Ascending aorta (tissue), 2 donors: Measurements from ENCODE around the gene KIF1A. TPM values are rescaled to one million over a fixed set of nuclear protein-coding genes. Genes with fewer than 3 reads are reported as not detected.

Experiments
- DNase-seq, 2 donors: peaks; one replicate each; pipeline ENCODE4 v3.0.0-alpha.2; 2019; ENCODE audit warnings: low spot score in 2 of 2
- H3K27ac ChIP-seq, 2 donors: fragments of 200-600 bp; sonication (generic); one replicate each; pipeline ENCODE4 v1.5.1; 2016 to 2017; ENCODE audit warnings: mild to moderate bottlenecking in 1 of 2
- H3K27me3 ChIP-seq: fragments of 200-600 bp; sonication (generic); one replicate; pipeline ENCODE4 v1.5.1; 2017
- H3K36me3 ChIP-seq, 2 donors: fragments of 200-600 bp; sonication (generic); one replicate each; pipeline ENCODE4 v1.5.1; 2016
- H3K4me1 ChIP-seq, 2 donors: fragments of 200-600 bp; sonication (generic); one replicate each; pipeline ENCODE4 v1.5.1; 2016 to 2017; ENCODE audit warnings: mild to moderate bottlenecking in 1 of 2
- H3K4me3 ChIP-seq, 2 donors: fragments of 200-600 bp; sonication (generic); one replicate each; pipeline ENCODE4 v1.5.1; 2016 to 2017; ENCODE audit warnings: mild to moderate bottlenecking in 1 of 2
- H3K9me3 ChIP-seq, 2 donors: fragments of 200-600 bp; sonication (generic); one replicate each; pipeline ENCODE4 v1.5.1; 2016
- CTCF ChIP-seq, 3 experiments: fragments of 200-600 bp in 2 of 3; fragments of 450-650 bp in 1 of 3; sonication (generic) in 2 of 3; IDR thresholded peaks; one replicate each; pipeline ENCODE4 v1.5.1; 2016 to 2019; ENCODE audit warnings: antibody characterized with exemption in 3 of 3, mild to moderate bottlenecking in 1 of 3, moderate library complexity in 1 of 3
- intact Hi-C: fragments of 100-400 bp; cut with DNase I; formaldehyde crosslinking; loops from one replicate; pipeline ENCODE4 v1.15.1; 2023
- total RNA-seq: library from RNA; depleted of rRNA; stranded (reverse); fragments of >200 nt; gene quantifications from one replicate; pipeline ENCODE4 v1.1.0, GENCODE V29; 2016

KIF1A gene
- total RNA-seq, 1 donor from 2014 or later, result 0.11 TPM

- H3K27ac ChIP-seq, result no peak overlapping the region
- no peaks in the 10 kb centered on the region for H3K9me3 ChIP-seq
- TF ChIP-seq CTCF (IDR thresholded peaks at IDR 0.05), result no peak
- DNase-seq, result no peak
- H3K4me1 ChIP-seq, result no peaks in the 10 kb centered on the region
- H3K27me3 ChIP-seq, result no peaks in the 10 kb centered on the region
- intact Hi-C loops, result no loop called here
- no peak overlapping the region for H3K4me3 ChIP-seq
- no peaks in the 10 kb centered on the region for H3K36me3 ChIP-seq
Measured at GRCh38 chr2:240786871-240787311, 33.1 kb downstream of the KIF1A start.

- DNase-seq, result no peak
- H3K36me3 ChIP-seq, result no peaks in the 10 kb centered on the region
- no peak overlapping the region for H3K27ac ChIP-seq
- no peak overlapping the region for H3K4me3 ChIP-seq
- TF ChIP-seq CTCF (IDR thresholded peaks at IDR 0.05), result no peak
- H3K9me3 ChIP-seq, result no peaks in the 10 kb centered on the region
- no peaks in the 10 kb centered on the region for H3K4me1 ChIP-seq
- H3K27me3 ChIP-seq, result no peaks in the 10 kb centered on the region
- intact Hi-C loops, result no loop called here
Measured at GRCh38 chr2:240786355-240786841, 33.6 kb downstream of the KIF1A start.

GRCh38 chr2:240785424-240786335, 34.3 kb downstream of the KIF1A start:
- no peak for DNase-seq
- H3K36me3 ChIP-seq, result no peaks in the 10 kb centered on the region
- no peak overlapping the region for H3K27ac ChIP-seq
- no peak for TF ChIP-seq CTCF (IDR thresholded peaks at IDR 0.05)
- H3K4me1 ChIP-seq, result no peaks in the 10 kb centered on the region
- no peaks in the 10 kb centered on the region for H3K27me3 ChIP-seq
- H3K9me3 ChIP-seq, result no peaks in the 10 kb centered on the region
- H3K4me3 ChIP-seq, result no peak overlapping the region
- intact Hi-C loops, result no loop called here

GRCh38 chr2:240784629-240785423, 35.2 kb downstream of the KIF1A start:
- H3K9me3 ChIP-seq, result no peaks in the 10 kb centered on the region
- H3K27me3 ChIP-seq, result no peaks in the 10 kb centered on the region
- H3K4me3 ChIP-seq, result no peak overlapping the region
- H3K27ac ChIP-seq, result no peak overlapping the region
- DNase-seq, result no peak
- intact Hi-C loops, result no loop called here
- no peaks in the 10 kb centered on the region for H3K36me3 ChIP-seq
- H3K4me1 ChIP-seq, result no peaks in the 10 kb centered on the region
- TF ChIP-seq CTCF (IDR thresholded peaks at IDR 0.05), result no peak

- DNase-seq, result no peak
- Histone ChIP-seq H3K36me3 (no peaks in the 10 kb centered on the region), H3K27me3 (no peaks in the 10 kb centered on the region), H3K4me3 (no peak overlapping the region), H3K4me1 (no peaks in the 10 kb centered on the region), H3K9me3 (no peaks in the 10 kb centered on the region), H3K27ac (no peak overlapping the region)
- no peak for TF ChIP-seq CTCF (IDR thresholded peaks at IDR 0.05)
- intact Hi-C loops, result no loop called here
Measured at GRCh38 chr2:240783819-240784621, 36.0 kb downstream of the KIF1A start.
